ENCODE measurements around the gene PHF20. TPM values are rescaled to one million over a fixed set of nuclear protein-coding genes. Genes with fewer than 3 reads are reported as not detected.

PHF20 gene
- total and polyA plus RNA-seq, 2 experiments from 2014 or later = 23.3 to 35.4 TPM

GRCh38 chr20:35766843-35767242 lies 5.0 kb upstream of the PHF20 start:
- TF ChIP-seq EZH2 (IDR thresholded peaks at IDR 0.05; ENCODE audit: insufficient read depth, poor library complexity, severe bottlenecking) (no peak), EZH2phosphoT487 (IDR thresholded peaks at IDR 0.05; ENCODE audit: insufficient read depth, low read depth) (no peak)
- peaks cover 39% of the 10 kb centered on the region for H3F3A ChIP-seq (ENCODE audit: insufficient read depth)
- H3K36me3 ChIP-seq (ENCODE audit: low read depth) = no peaks in the 10 kb centered on the region
- no peaks in the 10 kb centered on the region for H3K9me2 ChIP-seq (ENCODE audit: insufficient read depth)
- H3K9ac ChIP-seq = no peak overlapping the region
- no peaks in the 10 kb centered on the region for H4K20me1 ChIP-seq (ENCODE audit: insufficient read depth)
- in situ Hi-C loops (cut with MboI) = no loop called here
- H2AFZ ChIP-seq = 0 out of 2 replicates have a peak overlapping the region, but pooled peaks have one; percentile 80
- H3K79me2 ChIP-seq (ENCODE audit: insufficient read depth) = no peaks in the 10 kb centered on the region
- DNase-seq = no peak
- no peak overlapping the region for H3K27ac ChIP-seq
- no peak overlapping the region for H3K4me3 ChIP-seq
- WGBS, 2 experiments (ENCODE audit: low coverage in 1 of 2, low lambda C conversion rate in 2 of 2, missing lambda C conversion rate in 2 of 2) = 65% methylated on average over 4 of the region's 4 CpGs
- H3K4me1 ChIP-seq (ENCODE audit: insufficient read depth) = peaks cover 27% of the 10 kb centered on the region
- no peak overlapping the region for H3K4me2 ChIP-seq (ENCODE audit: unreplicated experiment)
- no peaks in the 10 kb centered on the region for H3K9me3 ChIP-seq (ENCODE audit: low read depth)
- no peaks in the 10 kb centered on the region for H3K27me3 ChIP-seq (replicated peaks; ENCODE audit: insufficient read depth)

GRCh38 chr20:35767683-35768481 lies 3.9 kb upstream of the PHF20 start:
- Histone ChIP-seq H3F3A (ENCODE audit: insufficient read depth) (peaks cover 39% of the 10 kb centered on the region), H3K79me2 (ENCODE audit: insufficient read depth) (peaks cover 8% of the 10 kb centered on the region), H3K36me3 (ENCODE audit: low read depth) (no peaks in the 10 kb centered on the region), H3K9me2 (ENCODE audit: insufficient read depth) (no peaks in the 10 kb centered on the region), H3K27ac (peak overlapping the region; percentile 99), H3K9ac (peak overlapping the region; percentile 59), H3K4me1 (ENCODE audit: insufficient read depth) (peaks cover 29% of the 10 kb centered on the region), H4K20me1 (ENCODE audit: insufficient read depth) (no peaks in the 10 kb centered on the region), H3K4me2 (ENCODE audit: unreplicated experiment) (peak overlapping the region; percentile 37), H3K27me3 (replicated peaks; ENCODE audit: insufficient read depth) (no peaks in the 10 kb centered on the region), H3K9me3 (ENCODE audit: low read depth) (no peaks in the 10 kb centered on the region), H2AFZ (peak overlapping the region; percentile 80), H3K4me3 (no peak overlapping the region)
- DNase-seq = peak; percentile 74
- 28 to 32% methylated on average over 12 of the region's 12 CpGs for WGBS, 2 experiments (ENCODE audit: low coverage in 1 of 2, low lambda C conversion rate in 2 of 2, missing lambda C conversion rate in 2 of 2)
- TF ChIP-seq EZH2 (IDR thresholded peaks at IDR 0.05; ENCODE audit: insufficient read depth, poor library complexity, severe bottlenecking) (no peak), EZH2phosphoT487 (IDR thresholded peaks at IDR 0.05; ENCODE audit: insufficient read depth, low read depth) (no peak)
- in situ Hi-C loops (cut with MboI) = no loop called here

GRCh38 chr20:35768731-35769664 lies 2.8 kb upstream of the PHF20 start:
- H3K36me3 ChIP-seq (ENCODE audit: low read depth) = no peaks in the 10 kb centered on the region
- in situ Hi-C loops (cut with MboI) = no loop called here

GRCh38 chr20:35771367-35771688 lies 487 bp upstream of the PHF20 start:
- Histone ChIP-seq H3F3A (ENCODE audit: insufficient read depth) (peaks cover 50% of the 10 kb centered on the region), H3K9me3 (ENCODE audit: low read depth) (no peaks in the 10 kb centered on the region), H3K4me1 (ENCODE audit: insufficient read depth) (peaks cover 39% of the 10 kb centered on the region), H4K20me1 (ENCODE audit: insufficient read depth) (no peaks in the 10 kb centered on the region), H3K27ac (peak overlapping the region; percentile 60), H3K79me2 (ENCODE audit: insufficient read depth) (peaks cover 42% of the 10 kb centered on the region), H3K9ac (peak overlapping the region; percentile 88), H3K4me2 (ENCODE audit: unreplicated experiment) (peak overlapping the region; percentile 40), H3K9me2 (ENCODE audit: insufficient read depth) (no peaks in the 10 kb centered on the region), H2AFZ (peak overlapping the region; percentile 69), H3K27me3 (replicated peaks; ENCODE audit: insufficient read depth) (no peaks in the 10 kb centered on the region), H3K4me3 (peak overlapping the region; percentile 93), H3K36me3 (ENCODE audit: low read depth) (peaks cover 4% of the 10 kb centered on the region; the same call in 1 of the 2 replicates)
- 81 to 84% methylated on average over 9 of the region's 9 CpGs for WGBS, 2 experiments (ENCODE audit: low coverage in 1 of 2, low lambda C conversion rate in 2 of 2, missing lambda C conversion rate in 2 of 2)
- in situ Hi-C loops (cut with MboI) = no loop called here
- no peak for DNase-seq
- no peak for TF ChIP-seq EZH2phosphoT487 (IDR thresholded peaks at IDR 0.05; ENCODE audit: insufficient read depth, low read depth)
- no peak for TF ChIP-seq EZH2 (IDR thresholded peaks at IDR 0.05; ENCODE audit: insufficient read depth, poor library complexity, severe bottlenecking)

More at GRCh38 chr20:35768731-35769664, 2.8 kb upstream of the PHF20 start:
- Histone ChIP-seq H3K9ac (peak overlapping the region; percentile 84), H2AFZ (peak overlapping the region; percentile 59), H4K20me1 (ENCODE audit: insufficient read depth) (no peaks in the 10 kb centered on the region), H3K9me3 (ENCODE audit: low read depth) (no peaks in the 10 kb centered on the region), H3K79me2 (ENCODE audit: insufficient read depth) (peaks cover 19% of the 10 kb centered on the region), H3F3A (ENCODE audit: insufficient read depth) (peaks cover 44% of the 10 kb centered on the region), H3K27me3 (replicated peaks; ENCODE audit: insufficient read depth) (no peaks in the 10 kb centered on the region), H3K27ac (peak overlapping the region; percentile 99), H3K4me1 (ENCODE audit: insufficient read depth) (peaks cover 39% of the 10 kb centered on the region), H3K9me2 (ENCODE audit: insufficient read depth) (no peaks in the 10 kb centered on the region), H3K4me3 (peak overlapping the region; percentile 36), H3K4me2 (ENCODE audit: unreplicated experiment) (peak overlapping the region; percentile 73)
- no peak for TF ChIP-seq EZH2 (IDR thresholded peaks at IDR 0.05; ENCODE audit: insufficient read depth, poor library complexity, severe bottlenecking)
- TF ChIP-seq EZH2phosphoT487 (IDR thresholded peaks at IDR 0.05; ENCODE audit: insufficient read depth, low read depth) = no peak
- peak; percentile 98 for DNase-seq
- 16 to 19% methylated on average over 5 of the region's 5 CpGs for WGBS, 2 experiments (ENCODE audit: low coverage in 1 of 2, low lambda C conversion rate in 2 of 2, missing lambda C conversion rate in 2 of 2)
